IMR-90 (cell line): Measurements from ENCODE around the gene DDX10. TPM values are rescaled to one million over a fixed set of nuclear protein-coding genes. Genes with fewer than 3 reads are reported as not detected.

Experiments
- ATAC-seq: fragments of 200-7000 bp; cut with Tn5 transposase; 2 replicates; pipeline ENCODE4 v1.9.1; 2020; ENCODE audit warnings: low read depth, mild to moderate bottlenecking, moderate library complexity
- BruUV-seq: library from RNA; stranded (reverse); fragments of 400-500 nt; replicated peaks from 2 replicates; lab custom pipeline; 2021; lab: Mats Ljungman, UMichigan
- CTCF ChIA-PET: fragments of 300-600 bp; formaldehyde crosslinking; extraction: SDS; loops from one replicate; lab custom pipeline; 2021; ENCODE audit warnings: antibody characterized with exemption; lab: Yijun Ruan, JAX
- POLR2A ChIA-PET: fragments of 300-600 bp; sonication (Branson Sonifier 250); formaldehyde crosslinking; loops from one replicate; lab custom pipeline; 2022; ENCODE audit warnings: antibody characterized with exemption; ENCODE audit not compliant: unreplicated experiment; lab: Charles Lee
- DNase-seq: peaks from one replicate; pipeline ENCODE4 v3.0.0; 2013
- H2AFZ ChIP-seq: replicated peaks from 2 replicates; pipeline ENCODE3; 2013; ENCODE audit warnings: low read length, mild to moderate bottlenecking; ENCODE audit not compliant: poor library complexity
- H2AK5ac ChIP-seq: 2 replicates; pipeline ENCODE4 v1.6.1; 2013; ENCODE audit warnings: low read depth, low read length, inconsistent platforms
- H2AK9ac ChIP-seq: replicated peaks from 2 replicates; pipeline ENCODE3; 2013; ENCODE audit warnings: mild to moderate bottlenecking, low read depth, low read length, moderate library complexity; ENCODE audit not compliant: poor library complexity
- H2BK120ac ChIP-seq: 2 replicates; pipeline ENCODE4 v1.6.1; 2013; ENCODE audit warnings: low read depth, low read length, inconsistent platforms
- H2BK15ac ChIP-seq: 3 replicates; pipeline ENCODE4 v1.6.1; 2013; ENCODE audit warnings: low read depth, low read length, inconsistent platforms
- H2BK20ac ChIP-seq: 2 replicates; pipeline ENCODE4 v1.6.1; 2013; ENCODE audit warnings: low read depth, mild to moderate bottlenecking, inconsistent platforms, low read length, moderate library complexity
- H2BK5ac ChIP-seq: 2 replicates; pipeline ENCODE4 v1.6.1; 2013; ENCODE audit warnings: mild to moderate bottlenecking, low read depth, low read length, inconsistent platforms; ENCODE audit not compliant: poor library complexity, severe bottlenecking
- H3K14ac ChIP-seq: replicated peaks from 2 replicates; pipeline ENCODE4 v1.6.1; 2013; ENCODE audit warnings: low read depth, low read length, inconsistent platforms
- H3K18ac ChIP-seq: 2 replicates; pipeline ENCODE4 v1.6.1; 2013; ENCODE audit warnings: low read depth, low read length, control low read depth
- H3K23ac ChIP-seq: 2 replicates; pipeline ENCODE4 v1.6.1; 2013; ENCODE audit warnings: low read depth, low read length, inconsistent platforms
- H3K27ac ChIP-seq: 2 replicates; pipeline ENCODE4 v1.5.1; 2013; ENCODE audit warnings: mild to moderate bottlenecking, control low read depth, low read length; ENCODE audit not compliant: insufficient read depth
- H3K27me3 ChIP-seq: 2 replicates; pipeline ENCODE4 v1.6.1; 2013; ENCODE audit warnings: low read length; ENCODE audit not compliant: control insufficient read depth, insufficient read depth
- H3K36me3 ChIP-seq: 2 replicates; pipeline ENCODE4 v1.6.1; 2013; ENCODE audit warnings: low read length, mixed read lengths; ENCODE audit not compliant: control insufficient read depth, insufficient read depth
- H3K4ac ChIP-seq: 2 replicates; pipeline ENCODE4 v1.6.1; 2013; ENCODE audit warnings: low read depth, low read length, inconsistent platforms
- H3K4me1 ChIP-seq: 2 replicates; pipeline ENCODE4 v1.6.1; 2013; ENCODE audit warnings: low read length, mixed read lengths; ENCODE audit not compliant: control insufficient read depth, insufficient read depth
- H3K4me2 ChIP-seq: 2 replicates; pipeline ENCODE4 v1.6.1; 2013; ENCODE audit warnings: low read depth, mild to moderate bottlenecking, control low read depth, low read length, moderate library complexity
- H3K4me3 ChIP-seq: 2 replicates; pipeline ENCODE4 v1.5.1; 2013; ENCODE audit warnings: low read depth, mild to moderate bottlenecking, control low read depth, low read length, moderate library complexity; ENCODE audit not compliant: insufficient read depth
- H3K56ac ChIP-seq: 2 replicates; pipeline ENCODE4 v1.6.1; 2013; ENCODE audit warnings: low read length, inconsistent platforms; ENCODE audit not compliant: insufficient read depth; ENCODE audit errors: extremely low read depth
- H3K79me1 ChIP-seq, 2 experiments: 2 replicates each; pipeline ENCODE4 v1.6.1; 2013; ENCODE audit warnings: low read length in 2 of 2, inconsistent platforms in 1 of 2, low read depth in 1 of 2
- H3K9ac ChIP-seq: 2 replicates; pipeline ENCODE4 v1.6.1; 2013; ENCODE audit warnings: low read depth, low read length, control low read depth
- H3K9me1 ChIP-seq: 2 replicates; pipeline ENCODE4 v1.6.1; 2013; ENCODE audit warnings: low read length, inconsistent platforms; ENCODE audit not compliant: insufficient read depth
- H3K9me3 ChIP-seq: 2 replicates; pipeline ENCODE4 v1.6.1; 2013; ENCODE audit warnings: low read length; ENCODE audit not compliant: control insufficient read depth, insufficient read depth
- H4K20me1 ChIP-seq: 2 replicates; pipeline ENCODE4 v1.6.1; 2013; ENCODE audit warnings: low read length, inconsistent platforms; ENCODE audit not compliant: insufficient read depth
- H4K5ac ChIP-seq: 2 replicates; pipeline ENCODE4 v1.6.1; 2013; ENCODE audit warnings: mild to moderate bottlenecking, low read depth, low read length, control low read depth
- H4K8ac ChIP-seq, 2 experiments: 2 replicates each; pipeline ENCODE4 v1.6.1; 2013; ENCODE audit warnings: low read depth in 2 of 2, low read length in 2 of 2, control low read depth in 1 of 2, inconsistent platforms in 1 of 2
- H4K91ac ChIP-seq: 2 replicates; pipeline ENCODE4 v1.6.1; 2013; ENCODE audit warnings: low read depth, low read length, inconsistent platforms; ENCODE audit not compliant: insufficient read depth
- MXI1 ChIP-seq: IDR thresholded peaks from 2 replicates; pipeline ENCODE4 v1.6.1; 2012; ENCODE audit warnings: low read depth, mild to moderate bottlenecking, low read length, moderate library complexity, borderline replicate concordance
- WGBS, 2 experiments: methylation state at CpG; one replicate each; pipeline versions ENCODE4 v1.1.5 to v1.1.7; 2013; ENCODE audit warnings: missing lambda C conversion rate in 2 of 2; ENCODE audit not compliant: insufficient read length in 1 of 2; ENCODE audit errors: extremely low coverage in 2 of 2; 5-methylcytosine and 5-hydroxymethylcytosine counted together
- dilution Hi-C: fragments of 300-500 bp; cut with HindIII; formaldehyde crosslinking; loops from one replicate; pipeline ENCODE4 v1.14.3; 2018; ENCODE audit warnings: low sequenced_read_pairs; ENCODE audit not compliant: unreplicated experiment
- in situ Hi-C: fragments of 300-500 bp; cut with MboI; formaldehyde crosslinking; loops from 3 replicates; pipeline ENCODE4 v1.14.3; 2019; ENCODE audit warnings: low sequenced_read_pairs, inconsistent platforms, mixed read lengths
- intact Hi-C: fragments of 100-400 bp; cut with micrococcal nuclease; formaldehyde crosslinking; loops from 2 replicates; pipeline ENCODE4 v1.10.0; 2022
- polyA plus RNA-seq, 3 experiments: library from polyadenylated mRNA; depleted of rRNA; stranded (reverse); fragments of >200 nt; gene quantifications; 2 replicates each; pipeline ENCODE4 v1.2.3, GENCODE V29; 2012; ENCODE audit warnings: low replicate concordance in 1 of 3
- total RNA-seq: library from RNA; depleted of rRNA; stranded (reverse); fragments of >200 nt; gene quantifications from 2 replicates; pipeline ENCODE4 v1.2.3, GENCODE V29; 2012

Gene DDX10
- total and polyA plus RNA-seq, 2 of the 4 experiments (the other 2 are of a cell fraction), result 20.0 to 31.9 TPM

GRCh38 chr11:108960501-108960900 lies 295.6 kb downstream of the DDX10 start:
- no CpG with 5 or more reads among the region's 5 CpGs for WGBS, 2 experiments
- ChIA-PET CTCF (no interaction called here), POLR2A (no interaction called here)
- dilution Hi-C loops (no loop called here), in situ Hi-C loops (no loop called here), intact Hi-C loops (no loop called here)
- peaks cover 10% of the 10 kb centered on the region for H3K9me1 ChIP-seq
- H4K91ac ChIP-seq, result peak overlapping the region; percentile 65
- no peak overlapping the region for H3K18ac ChIP-seq
- no peak overlapping the region for H3K56ac ChIP-seq
- no peak overlapping the region for H2BK5ac ChIP-seq
- H3K27me3 ChIP-seq, result no peaks in the 10 kb centered on the region
- peak overlapping the region; percentile 15; the same call in 1 of the 2 replicates for H3K23ac ChIP-seq
- BruUV-seq, result no TSS peak
- peak overlapping the region; percentile 23 to 43; a peak in 2 of 4 replicates for H4K8ac ChIP-seq
- H3K4me3 ChIP-seq, result no peak overlapping the region
- no peak overlapping the region for H3K9ac ChIP-seq
- no peak overlapping the region for H3K14ac ChIP-seq
- peak overlapping the region; percentile 59 for H3K4ac ChIP-seq
- no peak overlapping the region for H3K27ac ChIP-seq
- TF ChIP-seq MXI1, result no peak
- ATAC-seq (no peak), DNase-seq (no peak)
- peak overlapping the region; percentile 51 for H2BK20ac ChIP-seq
- no peak overlapping the region for H4K5ac ChIP-seq
- peak overlapping the region; percentile 71 for H2BK120ac ChIP-seq
- H2BK15ac ChIP-seq, result no peak overlapping the region; the same call in 2 of the 3 replicates
- H2AK5ac ChIP-seq, result peak overlapping the region; percentile 35; the same call in 1 of the 2 replicates
- no peaks in the 10 kb centered on the region for H4K20me1 ChIP-seq
- H3K4me1 ChIP-seq, result peaks cover 8% of the 10 kb centered on the region
- H3K79me1 ChIP-seq, result no peaks in the 10 kb centered on the region
- H2AK9ac ChIP-seq, result no peak overlapping the region
- peak overlapping the region; percentile 2 for H2AFZ ChIP-seq
- H3K9me3 ChIP-seq, result no peaks in the 10 kb centered on the region
- H3K36me3 ChIP-seq, result no peaks in the 10 kb centered on the region
- no peak overlapping the region for H3K4me2 ChIP-seq
